Stimulated activated CD8-positive, alpha-beta memory T cell treated with anti-CD3 and anti-CD28 coated beads, Interleukin-12 subunit alpha, Interleukin-12 subunit beta, amount 100 ng/mL, for 24 hours (primary cell): Measurements from ENCODE around the gene ZCCHC10.
"Not testable (repeated sequence)": the region's sequence is repeated elsewhere in the genome, so short reads cannot be mapped to it uniquely, and the experiment has no call there.

ENCODE experiments used
- DNase-seq: peaks from one replicate; pipeline ENCODE4 v3.0.0-alpha.2; 2020; ENCODE audit errors: extremely low read depth

The ZCCHC10 gene

DNA sequence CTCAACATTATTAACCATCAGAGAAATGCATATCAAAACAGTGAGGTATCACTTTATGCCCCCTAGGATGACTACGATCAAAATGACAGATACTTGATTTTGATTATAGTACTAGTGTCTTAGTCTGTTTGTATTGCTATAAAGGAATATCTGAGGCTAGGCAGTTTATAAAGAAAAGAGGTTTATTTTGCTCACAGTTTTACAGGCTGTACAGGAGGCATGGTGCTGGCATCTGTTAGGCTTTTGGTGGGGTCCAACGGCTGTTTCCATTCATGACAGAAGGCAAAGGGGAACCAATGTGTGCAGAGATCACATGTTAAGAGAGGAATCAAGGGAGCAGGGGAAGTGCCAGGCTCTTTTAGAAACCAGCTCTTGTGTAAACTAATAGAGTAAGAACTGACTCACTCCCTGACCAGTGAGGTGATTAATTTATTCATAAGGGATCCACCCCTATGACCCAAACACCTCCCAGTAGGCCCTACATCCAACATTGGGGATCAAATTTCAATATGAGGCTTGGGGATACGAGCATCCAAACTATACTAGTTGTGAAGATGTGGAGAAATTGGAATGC, 46.9 kb downstream of the ZCCHC10 start:
- DNase-seq = no peak

DNA sequence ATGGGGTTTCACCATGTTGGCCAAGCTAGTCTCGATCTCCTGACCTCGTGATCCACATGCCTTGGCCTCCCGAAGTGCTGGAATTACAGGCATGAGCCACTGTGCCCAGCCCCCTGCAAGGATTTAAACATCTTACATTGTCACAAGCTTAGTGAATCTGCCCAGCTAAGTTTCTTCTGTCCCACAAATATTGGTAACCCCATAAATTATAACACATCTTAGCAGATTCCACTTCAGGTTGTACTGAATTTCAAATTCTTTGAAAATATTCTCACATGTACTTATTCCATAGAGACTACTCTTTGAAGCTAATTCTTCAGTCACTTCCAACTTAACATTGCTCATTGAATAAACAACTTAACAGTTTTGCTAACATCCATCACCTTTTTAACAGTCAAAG, 49.5 kb downstream of the ZCCHC10 start:
- DNase-seq = no peak

DNA sequence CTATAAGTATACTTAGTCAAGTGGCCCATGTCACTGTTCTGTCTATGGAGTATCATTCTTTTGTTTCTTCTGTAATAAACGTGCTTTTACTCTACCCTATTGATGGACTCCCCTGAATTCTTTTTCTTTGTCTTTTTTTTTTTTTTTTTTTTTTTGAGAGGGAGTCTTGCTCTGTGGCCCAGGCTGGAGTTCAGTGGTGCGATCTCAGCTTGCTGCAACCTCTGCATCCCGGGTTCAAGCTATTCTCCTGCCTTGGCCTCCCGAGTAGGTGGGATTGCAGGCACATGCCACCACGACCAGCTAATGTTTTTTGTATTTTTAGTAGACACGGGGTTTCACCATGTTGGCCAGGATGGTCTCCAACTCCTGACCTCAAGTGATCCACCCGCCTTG, 53.9 kb downstream of the ZCCHC10 start:
- DNase-seq = not testable (repeated sequence)

DNA sequence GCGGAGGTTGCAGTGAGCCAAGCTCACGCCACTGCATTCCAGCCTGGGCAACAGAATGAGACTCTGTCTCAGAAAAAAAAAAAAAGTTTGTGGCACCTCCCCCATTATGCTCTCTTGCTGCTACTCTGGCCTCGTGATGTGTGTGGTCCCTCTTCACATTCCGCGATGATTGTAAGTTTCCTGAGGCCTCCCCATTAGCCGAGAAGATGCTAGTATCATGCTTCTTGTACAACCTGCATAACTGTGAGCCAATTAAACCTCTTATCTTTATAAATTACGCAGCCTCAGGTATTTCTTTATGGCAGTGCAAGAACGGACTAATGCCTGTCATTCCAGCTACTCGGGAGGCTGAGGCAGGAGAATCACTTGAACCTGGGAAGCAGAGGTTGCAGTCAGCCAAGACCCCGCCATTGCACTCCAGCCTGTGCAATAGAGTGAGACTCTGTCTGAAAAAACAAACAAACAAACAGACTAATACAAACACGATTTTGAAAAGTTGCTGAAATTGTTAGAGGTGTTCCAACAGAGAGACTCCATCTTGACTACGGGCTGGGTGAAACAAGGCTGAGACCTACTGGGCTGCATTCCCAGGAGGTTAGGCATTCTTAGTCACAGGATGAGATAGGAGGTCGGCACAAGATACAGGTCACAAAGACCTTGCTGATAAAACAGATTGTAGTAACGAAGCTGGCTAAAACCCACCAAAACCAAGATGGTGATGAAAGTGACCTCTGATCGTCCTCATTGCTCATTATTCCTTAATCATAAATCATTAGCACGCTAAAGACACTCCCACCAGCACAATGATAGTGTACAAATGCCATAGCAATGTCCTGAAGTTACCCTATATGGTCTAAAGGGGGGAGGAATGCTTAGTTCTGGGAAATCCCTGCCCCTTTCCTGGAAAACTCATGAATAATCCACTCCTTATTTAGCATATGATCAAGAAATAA, 54.6 kb downstream of the ZCCHC10 start:
- DNase-seq = no peak

DNA sequence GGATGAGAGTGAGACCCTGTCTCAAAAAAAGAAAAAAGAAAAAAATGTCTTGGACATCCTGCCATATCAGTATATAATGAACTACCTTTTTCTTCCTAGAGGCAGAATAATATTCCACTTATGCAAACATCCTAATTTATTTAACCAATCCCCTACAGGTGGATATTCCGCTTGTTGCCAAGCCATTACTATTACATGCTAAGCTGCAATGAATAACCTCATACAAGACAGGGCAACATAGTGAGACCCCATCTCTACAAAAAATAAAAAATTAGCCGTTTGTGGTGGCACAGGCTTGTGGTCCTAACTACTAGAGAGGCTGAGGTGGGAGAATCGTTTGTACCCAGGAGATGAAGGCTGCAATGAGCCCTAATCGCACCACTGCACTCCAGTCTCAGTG, 61.2 kb downstream of the ZCCHC10 start:
- DNase-seq = no peak

DNA sequence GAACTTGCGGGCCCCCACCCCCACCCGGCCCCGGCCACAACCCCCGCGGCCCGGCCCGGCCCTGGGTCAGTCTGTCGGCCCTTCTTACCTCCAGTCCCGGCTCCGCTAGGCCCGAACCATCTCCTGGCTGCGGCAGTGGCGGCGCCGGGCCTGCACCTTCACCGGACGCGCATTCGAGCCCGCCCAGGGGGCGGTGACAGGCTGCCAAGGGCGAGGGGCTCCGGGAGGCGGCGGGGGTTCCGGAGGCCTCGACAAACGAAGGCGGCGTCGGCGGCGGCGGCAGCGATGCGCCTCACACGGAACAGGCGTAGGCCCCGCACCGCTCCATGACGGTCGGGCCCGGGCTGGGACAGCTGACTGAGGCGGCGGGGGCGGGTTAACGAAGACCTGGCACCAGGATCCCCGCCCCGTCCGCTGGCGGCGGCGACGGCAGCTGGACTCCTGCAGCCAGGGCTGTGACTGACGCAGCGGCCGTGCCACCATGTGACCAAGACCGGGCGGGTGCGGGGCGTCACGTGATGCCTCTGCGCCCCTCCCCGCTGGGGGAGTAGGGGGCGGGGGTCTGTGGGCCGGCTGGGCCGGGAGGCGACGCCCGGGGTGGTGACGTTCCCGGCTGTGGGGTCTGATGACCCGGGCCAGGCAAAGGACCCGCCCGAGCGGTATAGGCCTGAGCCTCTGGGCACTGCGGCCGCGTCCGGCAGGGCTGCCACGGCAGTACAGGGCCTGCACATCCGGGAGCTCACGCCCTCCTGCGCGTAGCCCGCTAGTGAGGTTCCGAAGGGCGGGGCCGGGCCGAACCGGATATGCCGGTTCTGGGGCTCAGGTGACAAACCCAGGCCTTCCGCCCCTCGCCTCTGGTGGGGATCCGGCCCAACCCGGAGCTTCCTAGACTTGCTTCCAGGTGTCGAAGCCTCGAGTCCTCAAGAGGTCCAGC, 62.9 kb downstream of the ZCCHC10 start, which contains the start of gene AFF4:
Gene AFF4, minus strand, starts transcription at position 464 of the 934 bp plus-strand sequence. CDS start 26,445 bp downstream, outside the sequence.
- DNase-seq = peak; percentile 70

DNA sequence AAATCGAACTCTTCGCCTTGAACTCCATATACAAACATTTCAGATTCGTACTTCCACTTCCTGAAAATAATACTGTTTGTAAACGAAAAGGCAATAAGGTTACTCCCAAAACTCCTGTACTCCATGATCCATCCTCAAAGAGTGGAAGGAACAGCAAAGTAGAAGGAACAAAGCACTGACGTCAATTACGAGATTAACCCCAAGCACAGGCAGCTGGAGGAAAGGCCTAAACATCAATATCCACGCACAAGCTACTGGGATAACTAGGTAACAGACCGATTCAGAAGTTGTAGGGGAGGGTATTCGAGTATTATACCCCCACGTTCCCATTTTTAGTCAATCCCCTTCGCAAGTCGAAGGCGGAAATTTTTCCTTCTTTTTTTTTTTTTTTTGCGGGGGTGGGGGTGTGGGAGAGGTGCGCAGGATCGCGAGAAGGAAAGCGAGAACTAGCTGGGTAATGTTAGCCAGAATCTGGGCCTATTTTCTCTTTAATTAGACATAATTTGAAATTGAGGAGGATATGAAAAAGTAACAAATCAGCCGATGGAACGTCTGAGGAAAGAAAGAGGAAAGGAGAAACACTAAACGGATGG, 63.8 kb downstream of the ZCCHC10 start:
- DNase-seq = no peak

DNA sequence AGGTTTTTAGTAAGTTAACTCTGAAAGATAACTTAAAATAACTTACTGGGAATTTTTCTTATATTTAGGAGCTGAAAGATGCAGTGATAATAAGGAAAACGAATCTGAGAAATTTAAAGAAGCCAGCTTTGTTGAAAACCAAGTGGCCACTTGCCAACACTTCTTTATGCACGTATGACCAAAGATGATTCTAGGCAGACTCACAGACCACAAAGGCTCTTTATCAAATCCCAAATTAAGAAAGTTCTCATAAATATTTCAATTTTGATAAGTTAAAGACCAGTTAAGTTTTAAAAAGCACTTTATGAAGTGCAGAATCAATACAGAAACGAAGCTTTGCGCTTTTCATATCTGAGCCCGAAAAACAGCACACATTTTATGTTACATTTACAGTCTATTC, 64.5 kb downstream of the ZCCHC10 start:
- DNase-seq = no peak

DNA sequence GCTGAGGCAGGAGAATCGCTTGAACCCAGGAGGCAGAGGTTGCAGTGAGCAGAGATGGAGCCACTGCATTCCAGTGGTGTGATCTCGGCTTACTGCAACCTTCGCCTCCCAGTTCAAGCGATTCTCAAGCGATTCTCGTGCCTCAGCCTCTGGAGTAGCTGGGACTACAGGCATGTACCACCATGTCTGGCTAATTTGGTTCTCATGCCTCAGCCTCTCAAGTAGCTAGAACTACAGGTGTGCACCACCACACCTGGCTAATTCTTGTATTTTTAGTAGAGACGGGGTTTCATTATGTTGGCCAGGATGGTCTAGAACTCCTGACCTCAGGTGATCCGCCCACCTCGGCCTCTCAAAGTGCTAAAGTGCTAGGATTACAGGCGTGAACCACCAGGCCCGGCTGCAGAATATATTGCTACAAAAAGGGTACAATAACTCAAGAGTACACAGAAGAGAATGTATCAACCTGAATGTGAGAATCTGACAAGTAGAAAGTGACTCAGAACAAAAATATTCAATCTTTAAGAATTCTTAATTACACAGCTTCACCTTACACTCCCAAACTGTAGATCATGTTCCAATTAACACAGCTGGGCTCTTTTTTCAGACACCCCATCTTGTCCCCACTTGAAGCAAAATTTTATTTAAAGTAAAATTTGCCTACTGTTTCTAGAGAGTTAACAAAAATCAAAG, 65.1 kb downstream of the ZCCHC10 start:
- not testable (repeated sequence) for DNase-seq

DNA sequence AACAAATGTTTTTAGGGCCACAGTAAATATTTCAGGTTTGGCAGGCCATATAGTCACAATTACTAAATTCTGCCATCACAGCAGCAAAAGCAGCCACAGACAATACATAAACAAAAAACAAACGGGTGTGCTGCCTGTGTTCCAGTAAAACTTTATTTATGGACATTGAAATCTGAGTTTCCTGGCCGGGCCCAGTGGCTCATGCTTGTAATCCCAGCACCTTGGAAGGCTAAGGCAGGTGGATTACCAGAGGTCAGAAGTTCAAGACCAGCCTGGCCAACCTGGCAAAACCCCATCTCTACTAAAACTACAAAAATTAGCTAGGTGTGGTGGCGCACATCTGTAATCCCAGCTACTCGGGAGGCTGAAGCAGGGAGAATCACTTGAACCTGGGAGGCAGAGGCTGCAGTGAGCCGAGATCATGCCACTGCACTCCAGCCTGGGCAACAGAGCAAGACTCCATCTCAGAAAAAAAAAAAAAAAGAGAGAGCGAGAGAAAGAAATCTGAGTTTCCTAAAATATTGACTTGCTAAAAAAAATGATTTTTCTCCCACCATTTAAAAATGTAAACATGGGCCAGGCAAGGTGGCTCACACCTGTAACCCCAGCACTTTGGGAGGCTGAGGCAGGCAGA, 70.1 kb downstream of the ZCCHC10 start:
- DNase-seq = not testable (repeated sequence)

DNA sequence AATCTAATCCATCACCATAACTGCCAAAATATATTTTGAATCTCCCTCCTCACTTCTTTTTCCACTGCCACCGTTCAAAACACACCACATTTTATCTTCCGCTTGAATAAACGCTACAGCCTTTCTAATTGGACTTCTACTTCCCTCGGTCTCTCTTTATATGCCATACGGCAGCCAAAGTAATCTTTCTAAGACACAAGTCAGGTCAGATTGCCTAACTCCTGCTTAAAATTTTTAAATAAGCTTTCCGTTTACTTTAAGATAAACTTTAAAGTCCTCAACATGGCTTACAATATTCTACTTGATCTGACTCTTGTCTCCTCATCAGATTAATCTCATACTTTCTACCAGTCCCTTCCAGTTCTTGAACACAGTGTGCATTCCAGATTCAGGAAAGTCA, 72.6 kb downstream of the ZCCHC10 start:
- no peak for DNase-seq

DNA sequence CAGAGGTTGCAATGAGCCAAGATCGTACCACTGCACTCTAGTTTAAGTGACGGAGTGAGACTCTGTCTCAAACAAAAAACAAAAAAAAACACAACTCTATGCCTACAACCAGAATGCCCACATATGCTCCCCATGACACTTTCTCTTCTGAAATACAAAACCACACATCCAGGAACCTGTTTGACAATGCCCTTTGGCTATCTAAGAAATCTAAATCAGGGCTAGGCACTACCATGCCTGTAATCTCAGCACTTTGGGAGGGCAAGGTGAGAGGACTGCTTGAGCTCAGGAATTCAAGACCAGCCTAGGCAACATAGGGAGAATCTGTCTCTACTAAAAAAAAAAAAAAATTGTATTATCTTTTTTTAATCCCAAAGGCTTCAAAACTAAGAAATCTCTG, 73.5 kb downstream of the ZCCHC10 start:
- no peak for DNase-seq

DNA sequence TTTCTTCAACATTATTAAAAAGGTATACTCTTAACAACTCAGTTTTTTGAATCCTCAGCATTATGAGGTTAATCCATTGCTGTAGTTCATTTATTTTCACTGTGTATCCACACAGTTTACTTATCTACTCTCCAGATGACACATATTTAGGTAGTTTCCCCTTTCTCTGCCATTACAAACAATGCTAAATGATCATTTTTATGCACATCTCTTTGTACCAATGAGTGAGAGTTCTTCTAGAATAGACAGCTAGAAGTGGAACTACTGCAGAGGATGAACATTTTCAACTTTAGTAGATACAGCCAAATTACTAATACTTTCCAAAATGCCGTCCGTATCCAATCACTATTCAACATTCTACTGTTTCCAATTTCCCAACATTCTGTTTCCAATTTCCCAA, 74.5 kb downstream of the ZCCHC10 start:
- DNase-seq = no peak

DNA sequence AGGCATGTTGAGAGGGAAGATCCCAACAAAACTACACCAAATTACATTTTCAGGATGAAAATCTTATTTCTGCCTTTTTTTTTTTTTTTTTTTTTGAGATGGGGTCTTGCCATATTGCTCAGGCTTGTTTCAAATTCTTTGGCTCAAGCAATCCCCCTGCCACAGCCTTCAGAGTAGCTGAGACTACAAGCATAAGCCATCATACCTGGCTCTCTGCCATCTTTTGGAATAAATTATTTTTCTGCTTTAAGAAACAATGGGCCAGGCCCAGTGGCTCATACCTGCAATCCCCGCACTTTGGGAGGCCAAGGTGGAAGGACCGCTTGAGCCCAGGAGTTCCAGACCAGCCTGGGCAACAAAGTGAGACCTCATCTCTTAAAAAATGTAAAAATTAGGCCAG, 77.2 kb downstream of the ZCCHC10 start:
- no peak for DNase-seq

DNA sequence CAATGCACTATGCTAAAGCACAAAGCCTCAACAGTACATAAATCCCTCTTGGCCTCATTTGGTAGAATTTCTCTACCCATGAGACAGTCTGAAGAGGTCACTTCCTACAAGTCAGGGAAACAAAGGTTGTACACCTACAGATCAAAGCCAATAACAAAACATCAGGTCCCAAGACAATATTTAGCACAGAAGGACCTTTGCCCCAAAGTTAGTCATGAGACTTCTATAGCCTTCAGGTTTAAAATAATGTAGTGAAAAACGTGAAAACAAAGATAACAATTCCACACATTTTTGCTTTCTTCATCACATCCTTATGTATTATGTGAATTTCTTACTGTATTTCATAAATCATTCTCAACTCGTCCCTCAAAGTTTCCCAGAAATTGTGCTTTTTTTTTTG, 78.7 kb downstream of the ZCCHC10 start:
- no peak for DNase-seq
